SK-N-SH (cell line): ENCODE data around the gene DHRS12. TPM values are rescaled to one million over a fixed set of nuclear protein-coding genes. Genes with fewer than 3 reads are reported as not detected.

Source experiments
- CTCF ChIA-PET: fragments of 300-600, 350-600 bp; formaldehyde crosslinking; extraction: SDS; loops from one replicate; lab custom pipeline; 2021; lab: Yijun Ruan, JAX
- POLR2A ChIA-PET: fragments of 350-600 bp; sonication (Branson Sonifier 250); formaldehyde crosslinking; extraction: SDS; loops from one replicate; lab custom pipeline; 2020; ENCODE audit warnings: antibody characterized with exemption, inconsistent platforms; lab: Yijun Ruan, JAX
- DNase-seq: peaks from one replicate; pipeline ENCODE4 v3.0.0; 2012
- H2AFZ ChIP-seq: fragments of 200-600 bp; sonication (generic); 2 replicates; pipeline ENCODE4 v1.8.1; 2016; ENCODE audit warnings: antibody characterized with exemption, mild to moderate bottlenecking, low read depth
- H3F3A ChIP-seq: fragments of 200-600 bp; sonication (generic); replicated peaks from 2 replicates; pipeline ENCODE3; 2016; ENCODE audit warnings: antibody characterized with exemption, mild to moderate bottlenecking; ENCODE audit not compliant: insufficient read depth
- H3K27ac ChIP-seq, 2 experiments: fragments of 200-500 bp in 1 of 2; fragments of 200-600 bp in 1 of 2; sonication (Bioruptor generic) in 1 of 2; sonication (generic), shearing (Covaris generic) in 1 of 2; 2 replicates each; pipeline versions ENCODE4 v1.5.1 to v1.6.1; 2014 to 2016; ENCODE audit warnings: low read depth in 2 of 2, inconsistent platforms in 1 of 2, low read length in 1 of 2, mild to moderate bottlenecking in 1 of 2, mixed read lengths in 1 of 2
- H3K27me3 ChIP-seq: fragments of 200-600 bp; sonication (generic), shearing (Covaris generic); 2 replicates; pipeline ENCODE4 v1.6.1; 2016; ENCODE audit warnings: mixed run types; ENCODE audit not compliant: insufficient read depth
- H3K36me3 ChIP-seq, 2 experiments: fragments of 200-500 bp in 1 of 2; fragments of 200-600 bp in 1 of 2; sonication (Bioruptor generic) in 1 of 2; sonication (generic) in 1 of 2; replicated peaks in 1 of 2; 2 replicates each; pipeline versions ENCODE3 to v1.5.1; 2014 to 2016; ENCODE audit warnings: low read length in 1 of 2, mild to moderate bottlenecking in 1 of 2; ENCODE audit not compliant: insufficient read depth in 2 of 2, control insufficient read depth in 1 of 2
- H3K4me1 ChIP-seq, 2 experiments: fragments of 200-500 bp in 1 of 2; fragments of 200-600 bp in 1 of 2; sonication (Bioruptor generic) in 1 of 2; sonication (generic), shearing (Covaris generic) in 1 of 2; 2 replicates each; pipeline versions ENCODE4 v1.5.1 to v1.6.1; 2014 to 2016; ENCODE audit warnings: low read depth in 1 of 2, low read length in 1 of 2, mixed run types in 1 of 2; ENCODE audit not compliant: insufficient read depth in 2 of 2, control insufficient read depth in 1 of 2
- H3K4me2 ChIP-seq: fragments of 200-600 bp; sonication (generic), shearing (Covaris generic); 2 replicates; pipeline ENCODE4 v1.6.1; 2017; ENCODE audit warnings: mixed run types
- H3K4me3 ChIP-seq, 2 experiments: fragments of 200-500 bp in 1 of 2; fragments of 200-600 bp in 1 of 2; sonication (Bioruptor generic) in 1 of 2; sonication (generic), shearing (Covaris generic) in 1 of 2; 2 replicates each; pipeline versions ENCODE4 v1.5.1 to v1.8.1; 2014 to 2016; ENCODE audit warnings: low read depth in 2 of 2, inconsistent platforms in 1 of 2, low read length in 1 of 2, mild to moderate bottlenecking in 1 of 2, mixed read lengths in 1 of 2, moderate library complexity in 1 of 2
- H3K79me2 ChIP-seq: fragments of 200-600 bp; sonication (generic); 2 replicates; pipeline ENCODE4 v1.8.1; 2017; ENCODE audit warnings: mild to moderate bottlenecking; ENCODE audit not compliant: insufficient read depth
- H3K9ac ChIP-seq: fragments of 200-600 bp; sonication (generic); 2 replicates; pipeline ENCODE4 v1.6.1; 2017; ENCODE audit warnings: mixed run types
- H3K9me2 ChIP-seq: fragments of 200-600 bp; sonication (generic); 2 replicates; pipeline ENCODE4 v1.6.1; 2017; ENCODE audit warnings: mixed run types
- H3K9me3 ChIP-seq: fragments of 200-600 bp; sonication (generic); 2 replicates; pipeline ENCODE4 v1.6.1; 2017; ENCODE audit warnings: mixed run types, mild to moderate bottlenecking, moderate library complexity
- H4K20me1 ChIP-seq: fragments of 200-600 bp; sonication (generic); 2 replicates; pipeline ENCODE4 v1.6.1; 2017; ENCODE audit warnings: mild to moderate bottlenecking, mixed run types; ENCODE audit not compliant: insufficient read depth
- CHD2 ChIP-seq: fragments of 150-350 bp; IDR thresholded peaks from 2 replicates; pipeline ENCODE4 v1.6.1; 2018; ENCODE audit warnings: low read length; ENCODE audit not compliant: partially characterized antibody
- CTCF ChIP-seq: fragments of 200-600 bp; sonication (generic); IDR thresholded peaks from 2 replicates; pipeline ENCODE4 v1.6.1; 2017; ENCODE audit warnings: antibody characterized with exemption, mild to moderate bottlenecking, moderate library complexity
- EP300 ChIP-seq, 2 experiments: IDR thresholded peaks; 2 replicates each; pipeline versions ENCODE4 v1.4.0 to v1.6.1; 2012; ENCODE audit warnings: borderline replicate concordance in 1 of 2, low read depth in 1 of 2, low read length in 1 of 2
- EZH2phosphoT487 ChIP-seq: fragments of 200-600 bp; sonication (generic); IDR thresholded peaks from 2 replicates; pipeline ENCODE4 v1.6.1; 2017; ENCODE audit warnings: low read depth, mixed run types, mild to moderate bottlenecking, antibody characterized with exemption, moderate library complexity, borderline replicate concordance
- FOXJ3 ChIP-seq: sonication (generic); formaldehyde crosslinking; IDR thresholded peaks from 2 replicates; pipeline ENCODE4 v1.5.1; 2020; ENCODE audit warnings: mild to moderate bottlenecking, missing genetic modification reagents
- FOXM1 ChIP-seq: IDR thresholded peaks from 2 replicates; pipeline ENCODE4 v1.4.0; 2012; ENCODE audit warnings: low read depth, mild to moderate bottlenecking
- GABPA ChIP-seq: IDR thresholded peaks from 2 replicates; pipeline ENCODE4 v1.4.0; 2012; ENCODE audit warnings: low read depth, mild to moderate bottlenecking
- MAX ChIP-seq: IDR thresholded peaks from 2 replicates; pipeline ENCODE4 v1.4.0; 2012; ENCODE audit warnings: low read depth
- MEF2A ChIP-seq: IDR thresholded peaks from 2 replicates; pipeline ENCODE4 v1.4.0; 2012; ENCODE audit warnings: low read depth, borderline replicate concordance
- MXI1 ChIP-seq: IDR thresholded peaks from 2 replicates; pipeline ENCODE4 v1.6.1; 2012; ENCODE audit warnings: mild to moderate bottlenecking, low read depth, low read length, improper control_type of control experiment
- NFIC ChIP-seq: IDR thresholded peaks from 2 replicates; pipeline ENCODE4 v1.4.0; 2012; ENCODE audit warnings: borderline replicate concordance
- NRF1 ChIP-seq: IDR thresholded peaks from 2 replicates; pipeline ENCODE4 v1.6.1; 2012; ENCODE audit warnings: low read depth, mild to moderate bottlenecking, low read length
- PBX3 ChIP-seq: IDR thresholded peaks from 2 replicates; pipeline ENCODE4; 2012
- RFX5 ChIP-seq: IDR thresholded peaks from 2 replicates; pipeline ENCODE4 v1.6.1; 2012; ENCODE audit warnings: mild to moderate bottlenecking, improper control_type of control experiment, low read length
- SMC3 ChIP-seq: IDR thresholded peaks from 2 replicates; pipeline ENCODE4 v1.6.1; 2012; ENCODE audit warnings: low read depth, low read length, improper control_type of control experiment
- TCF12 ChIP-seq: IDR thresholded peaks from 2 replicates; pipeline ENCODE4 v1.4.0; 2012
- TEAD4 ChIP-seq: IDR thresholded peaks from 2 replicates; pipeline ENCODE4 v1.4.0; 2012; ENCODE audit warnings: mild to moderate bottlenecking, borderline replicate concordance; ENCODE audit not compliant: insufficient read depth
- YY1 ChIP-seq: IDR thresholded peaks from 2 replicates; pipeline ENCODE4 v1.4.0; 2012; ENCODE audit warnings: low read depth, mild to moderate bottlenecking
- WGBS: methylation state at CpG from one replicate; pipeline ENCODE4 v1.1.6; 2017; ENCODE audit warnings: low lambda C conversion rate; 5-methylcytosine and 5-hydroxymethylcytosine counted together
- polyA plus RNA-seq, 3 experiments: library from polyadenylated mRNA; depleted of rRNA; stranded (reverse); fragments of >200 nt; gene quantifications; 2 replicates each; pipeline ENCODE4 v1.2.3, GENCODE V29; 2012
- TF ChIP-seq, protein P1 (sequence below): fragments of 150-350 bp; IDR thresholded peaks from 2 replicates; pipeline ENCODE4 v1.6.1; 2016; ENCODE audit warnings: mild to moderate bottlenecking, low read depth, low read length

The DHRS12 gene
- polyA plus RNA-seq, 1 of the 3 experiments (the other 2 are of a cell fraction): 9.6 TPM

GRCh38 chr13:51759240-51759639, 44.7 kb downstream of the DHRS12 start:
- POLR2A ChIA-PET: no interaction called here
- peaks cover 43 to 51% of the 10 kb centered on the region in 2 experiments for H3K36me3 ChIP-seq
- H3F3A ChIP-seq: peaks cover 6% of the 10 kb centered on the region
- H3K27me3 ChIP-seq: no peaks in the 10 kb centered on the region
- H3K9me3 ChIP-seq: no peaks in the 10 kb centered on the region
- peaks cover 3% of the 10 kb centered on the region in 2 experiments; a peak in 2 of 4 replicates for H3K4me1 ChIP-seq
- no peak overlapping the region for H3K27ac ChIP-seq
- no peak overlapping the region for H3K9ac ChIP-seq
- no peak overlapping the region for H3K4me3 ChIP-seq
- WGBS: 89% methylated on average over 5 of the region's 5 CpGs
- DNase-seq: no peak
- TF ChIP-seq SMC3: no peak
- TF ChIP-seq, protein P1, sequence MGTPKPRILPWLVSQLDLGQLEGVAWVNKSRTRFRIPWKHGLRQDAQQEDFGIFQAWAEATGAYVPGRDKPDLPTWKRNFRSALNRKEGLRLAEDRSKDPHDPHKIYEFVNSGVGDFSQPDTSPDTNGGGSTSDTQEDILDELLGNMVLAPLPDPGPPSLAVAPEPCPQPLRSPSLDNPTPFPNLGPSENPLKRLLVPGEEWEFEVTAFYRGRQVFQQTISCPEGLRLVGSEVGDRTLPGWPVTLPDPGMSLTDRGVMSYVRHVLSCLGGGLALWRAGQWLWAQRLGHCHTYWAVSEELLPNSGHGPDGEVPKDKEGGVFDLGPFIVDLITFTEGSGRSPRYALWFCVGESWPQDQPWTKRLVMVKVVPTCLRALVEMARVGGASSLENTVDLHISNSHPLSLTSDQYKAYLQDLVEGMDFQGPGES: no peak
- no peak for TF ChIP-seq MAX
- no peak for TF ChIP-seq CTCF
- TF ChIP-seq MEF2A: no peak
- TF ChIP-seq TEAD4: no peak
- no peak for TF ChIP-seq YY1
- TF ChIP-seq NFIC: no peak
- TF ChIP-seq PBX3: no peak
- H3K4me2 ChIP-seq: no peak overlapping the region
- CTCF ChIA-PET: interaction anchor here (1.0 to 2.3 kb wide), 5 partner anchors 10 to 345 kb away, joined by 3 to 8 read pairs (median 4); no protein-coding TSS in a partner anchor
- no peaks in the 10 kb centered on the region for H3K79me2 ChIP-seq
- no peaks in the 10 kb centered on the region for H4K20me1 ChIP-seq
- no peaks in the 10 kb centered on the region for H3K9me2 ChIP-seq
- no peak overlapping the region for H2AFZ ChIP-seq

GRCh38 chr13:51758691-51759090, 45.3 kb downstream of the DHRS12 start:
- no peaks in the 10 kb centered on the region for H3K79me2 ChIP-seq
- no peak overlapping the region for H2AFZ ChIP-seq
- no peak overlapping the region for H3K4me3 ChIP-seq
- 99% methylated on average over 6 of the region's 6 CpGs for WGBS
- peaks cover 43 to 51% of the 10 kb centered on the region in 2 experiments for H3K36me3 ChIP-seq
- H3K9ac ChIP-seq: no peak overlapping the region
- H3K4me1 ChIP-seq: no peaks in the 10 kb centered on the region
- no peak for DNase-seq
- CTCF ChIA-PET: interaction anchor here (1.0 to 2.3 kb wide), 5 partner anchors 9 to 57 kb away, joined by 3 to 8 read pairs (median 4); no protein-coding TSS in a partner anchor
- H3K9me2 ChIP-seq: no peaks in the 10 kb centered on the region
- H3F3A ChIP-seq: peaks cover 3% of the 10 kb centered on the region
- no peaks in the 10 kb centered on the region for H3K27me3 ChIP-seq
- H3K9me3 ChIP-seq: no peaks in the 10 kb centered on the region
- H3K27ac ChIP-seq: no peak overlapping the region
- H4K20me1 ChIP-seq: no peaks in the 10 kb centered on the region
- POLR2A ChIA-PET: no interaction called here
- H3K4me2 ChIP-seq: no peak overlapping the region
- no peak for TF ChIP-seq PBX3
- TF ChIP-seq EP300 (IDR thresholded peaks at IDR 0.05; ENCODE audit: borderline replicate concordance in 1 of 2, low read depth in 1 of 2, low read length in 1 of 2): no peak
- no peak for TF ChIP-seq MEF2A
- no peak for TF ChIP-seq NRF1
- no peak for TF ChIP-seq CTCF
- TF ChIP-seq GABPA: no peak
- no peak for TF ChIP-seq SMC3
- TF ChIP-seq MXI1: no peak
- TF ChIP-seq RFX5: no peak
- no peak for TF ChIP-seq FOXJ3
- no peak for TF ChIP-seq TCF12
- no peak for TF ChIP-seq CHD2
- no peak for TF ChIP-seq EZH2phosphoT487
- no peak for TF ChIP-seq FOXM1
